Fibroblast of lung (primary cell): ENCODE results near the gene CORO2A.

ENCODE experiments used
- EZH2 ChIP-seq: IDR thresholded peaks from 2 replicates; pipeline ENCODE4 v1.5.1; 2012; ENCODE audit warnings: low read length, control low read depth, mild to moderate bottlenecking; ENCODE audit errors: missing control alignments
- TF ChIP-seq, protein P1 (sequence below), 2 donors: IDR thresholded peaks in 1 of 2; conservative IDR thresholded peaks in 1 of 2; 1 replicate in 1 of 2; 2 replicates in 1 of 2; pipeline ENCODE4 v1.5.1; 2011 to 2012; ENCODE audit warnings: low read length in 2 of 2, control low read depth in 1 of 2, inconsistent platforms in 1 of 2, low read depth in 1 of 2, mild to moderate bottlenecking in 1 of 2

DNA sequence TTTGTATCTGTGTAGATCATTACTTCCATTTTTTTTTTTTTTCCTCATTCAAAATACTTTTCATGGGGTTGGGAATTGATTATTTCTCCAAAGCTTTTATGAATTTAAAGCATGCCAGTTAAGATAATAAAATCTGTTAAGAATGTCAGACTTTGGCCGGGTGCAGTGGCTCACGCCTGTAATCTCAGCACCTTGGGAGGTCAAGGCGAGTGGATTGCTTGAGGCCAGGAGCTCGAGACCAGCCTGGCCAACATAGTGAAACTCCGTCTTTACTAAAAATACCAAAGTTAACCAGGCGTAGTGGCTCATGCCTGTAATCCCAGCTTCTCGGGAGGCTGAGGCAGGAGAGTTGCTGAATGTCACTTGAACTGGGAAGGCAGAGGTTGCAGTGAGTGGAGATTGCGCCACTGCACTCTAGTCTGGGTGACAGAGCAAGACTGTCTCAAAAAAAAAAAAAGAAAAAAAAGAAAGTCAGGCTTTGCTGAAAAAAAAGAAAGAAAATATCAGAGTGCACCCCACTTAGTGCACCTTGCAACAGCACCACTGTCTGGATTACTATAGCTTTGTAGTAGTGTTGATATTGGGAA, 44.6 kb upstream of the CORO2A start:
- no peak for TF ChIP-seq EZH2
- TF ChIP-seq, protein P1, sequence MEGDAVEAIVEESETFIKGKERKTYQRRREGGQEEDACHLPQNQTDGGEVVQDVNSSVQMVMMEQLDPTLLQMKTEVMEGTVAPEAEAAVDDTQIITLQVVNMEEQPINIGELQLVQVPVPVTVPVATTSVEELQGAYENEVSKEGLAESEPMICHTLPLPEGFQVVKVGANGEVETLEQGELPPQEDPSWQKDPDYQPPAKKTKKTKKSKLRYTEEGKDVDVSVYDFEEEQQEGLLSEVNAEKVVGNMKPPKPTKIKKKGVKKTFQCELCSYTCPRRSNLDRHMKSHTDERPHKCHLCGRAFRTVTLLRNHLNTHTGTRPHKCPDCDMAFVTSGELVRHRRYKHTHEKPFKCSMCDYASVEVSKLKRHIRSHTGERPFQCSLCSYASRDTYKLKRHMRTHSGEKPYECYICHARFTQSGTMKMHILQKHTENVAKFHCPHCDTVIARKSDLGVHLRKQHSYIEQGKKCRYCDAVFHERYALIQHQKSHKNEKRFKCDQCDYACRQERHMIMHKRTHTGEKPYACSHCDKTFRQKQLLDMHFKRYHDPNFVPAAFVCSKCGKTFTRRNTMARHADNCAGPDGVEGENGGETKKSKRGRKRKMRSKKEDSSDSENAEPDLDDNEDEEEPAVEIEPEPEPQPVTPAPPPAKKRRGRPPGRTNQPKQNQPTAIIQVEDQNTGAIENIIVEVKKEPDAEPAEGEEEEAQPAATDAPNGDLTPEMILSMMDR (conservative IDR thresholded peaks at IDR 0.05 in 1 of 2, IDR thresholded peaks at IDR 0.05 in 1 of 2; ENCODE audit: low read depth in 1 of 2, low read length in 2 of 2), result no peak
